Stimulated activated naive CD8-positive, alpha-beta T cell treated with anti-CD3 and anti-CD28 coated beads, Interleukin-15, Interleukin-2, amounts not matched to agents 100 ng/mL and 50 ng/mL, for 24 hours (primary cell): Measurements from ENCODE around the gene NEK4.

Experiments used
- H3K27ac Mint-ChIP-seq: one replicate; pipeline ENCODE4 v1.8.0; 2021; ENCODE audit warnings: mild to moderate bottlenecking, mixed read lengths
- H3K27me3 Mint-ChIP-seq: one replicate; pipeline ENCODE4 v1.8.0; 2021; ENCODE audit warnings: mixed read lengths
- H3K36me3 Mint-ChIP-seq: one replicate; pipeline ENCODE4 v1.8.0; 2021; ENCODE audit warnings: low read depth, mixed read lengths
- H3K4me1 Mint-ChIP-seq: one replicate; pipeline ENCODE4 v1.8.0; 2021; ENCODE audit warnings: low read depth, mixed read lengths
- H3K4me3 Mint-ChIP-seq: one replicate; pipeline ENCODE4 v1.8.0; 2021; ENCODE audit warnings: mild to moderate bottlenecking, mixed read lengths
- H3K9me3 Mint-ChIP-seq: one replicate; pipeline ENCODE4 v1.8.0; 2021; ENCODE audit warnings: mixed read lengths

Gene NEK4

DNA sequence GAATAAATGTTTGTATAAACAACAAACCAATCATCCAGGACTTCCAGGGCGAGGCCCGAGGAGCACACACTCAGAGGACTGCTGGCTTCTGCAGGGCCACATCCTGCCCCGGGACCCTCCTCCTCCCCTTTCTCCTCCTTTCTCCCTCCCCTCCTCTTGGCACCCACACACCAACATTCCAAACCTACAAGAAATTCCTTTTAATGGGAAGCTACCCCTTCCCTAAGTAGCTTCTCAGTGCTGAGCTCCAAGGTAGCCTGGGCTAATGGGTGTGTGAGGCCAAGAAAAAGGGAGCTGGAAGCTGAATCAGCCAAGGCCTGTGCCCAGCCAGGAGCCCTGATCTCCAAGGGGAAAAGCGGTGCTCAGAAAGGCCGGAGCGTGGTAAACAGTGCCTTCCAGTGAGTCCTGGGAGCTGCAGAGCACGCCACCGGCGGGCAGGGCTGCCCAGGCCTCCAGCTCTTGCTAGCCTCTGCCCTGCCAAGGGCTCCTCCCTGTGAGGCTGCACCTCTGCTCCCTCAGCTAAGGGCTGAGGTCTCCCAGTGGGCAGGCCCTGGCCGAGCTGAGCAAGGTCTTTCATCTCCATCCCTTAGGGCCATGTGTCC is 27.7 kb upstream of the NEK4 start:
- H3K4me1 Mint-ChIP-seq: no peaks in the 10 kb centered on the region
- no peaks in the 10 kb centered on the region for H3K36me3 Mint-ChIP-seq
- no peaks in the 10 kb centered on the region for H3K27me3 Mint-ChIP-seq
- H3K27ac Mint-ChIP-seq: no peak overlapping the region
- no peak overlapping the region for H3K4me3 Mint-ChIP-seq
- no peaks in the 10 kb centered on the region for H3K9me3 Mint-ChIP-seq

DNA sequence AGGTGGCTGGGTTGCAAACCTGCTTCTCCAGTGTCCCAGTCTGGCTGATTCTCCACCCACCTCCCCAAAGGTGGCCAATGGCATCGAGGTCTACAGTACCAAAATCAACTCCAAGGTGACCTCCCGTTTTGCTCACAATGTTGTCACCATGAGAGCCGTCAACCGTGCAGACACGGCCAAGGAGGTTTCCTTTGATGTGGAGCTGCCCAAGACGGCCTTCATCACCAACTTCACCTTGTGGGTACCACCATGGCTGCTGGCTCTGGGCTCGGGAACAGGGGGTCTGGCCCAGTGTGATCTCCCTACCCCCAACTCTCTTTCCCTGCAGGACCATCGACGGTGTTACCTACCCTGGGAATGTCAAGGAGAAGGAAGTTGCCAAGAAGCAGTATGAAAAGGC is 25.7 kb upstream of the NEK4 start:
- Mint-ChIP-seq H3K27me3 (no peaks in the 10 kb centered on the region), H3K4me3 (no peak overlapping the region), H3K27ac (no peak overlapping the region), H3K36me3 (no peaks in the 10 kb centered on the region), H3K4me1 (no peaks in the 10 kb centered on the region), H3K9me3 (no peaks in the 10 kb centered on the region)

DNA sequence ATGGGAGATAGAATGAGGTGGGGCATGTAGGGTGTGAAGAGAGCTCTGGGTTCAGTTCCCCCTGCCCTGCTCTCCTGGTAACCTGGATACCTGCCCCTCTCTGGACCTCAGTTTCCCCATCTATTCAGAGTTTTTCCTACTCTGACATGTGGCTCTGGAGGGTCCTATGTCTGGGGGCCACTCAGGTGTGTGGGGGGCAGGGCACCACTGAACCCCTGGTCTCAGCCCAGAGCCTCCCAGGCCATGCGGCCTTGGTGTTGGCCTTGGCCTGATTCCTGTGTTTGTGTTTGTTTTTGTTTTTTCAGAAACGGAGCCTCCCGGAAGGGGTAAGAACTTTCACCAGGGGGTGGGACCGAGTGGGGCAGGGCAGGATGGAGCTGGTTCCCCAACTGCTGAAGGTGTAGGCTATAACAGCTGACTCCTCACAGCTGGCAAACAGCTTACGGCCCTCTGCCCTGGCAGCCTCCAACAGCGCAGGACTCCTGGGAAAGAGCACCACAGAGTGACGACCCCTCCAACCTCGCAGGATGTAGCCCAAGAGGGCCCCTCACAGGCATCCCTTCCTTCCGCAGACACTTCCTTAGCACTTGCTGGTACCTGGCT is 24.7 kb upstream of the NEK4 start:
- Mint-ChIP-seq H3K27me3 (no peaks in the 10 kb centered on the region), H3K4me3 (no peak overlapping the region), H3K27ac (no peak overlapping the region), H3K9me3 (no peaks in the 10 kb centered on the region), H3K36me3 (no peaks in the 10 kb centered on the region), H3K4me1 (no peaks in the 10 kb centered on the region)

DNA sequence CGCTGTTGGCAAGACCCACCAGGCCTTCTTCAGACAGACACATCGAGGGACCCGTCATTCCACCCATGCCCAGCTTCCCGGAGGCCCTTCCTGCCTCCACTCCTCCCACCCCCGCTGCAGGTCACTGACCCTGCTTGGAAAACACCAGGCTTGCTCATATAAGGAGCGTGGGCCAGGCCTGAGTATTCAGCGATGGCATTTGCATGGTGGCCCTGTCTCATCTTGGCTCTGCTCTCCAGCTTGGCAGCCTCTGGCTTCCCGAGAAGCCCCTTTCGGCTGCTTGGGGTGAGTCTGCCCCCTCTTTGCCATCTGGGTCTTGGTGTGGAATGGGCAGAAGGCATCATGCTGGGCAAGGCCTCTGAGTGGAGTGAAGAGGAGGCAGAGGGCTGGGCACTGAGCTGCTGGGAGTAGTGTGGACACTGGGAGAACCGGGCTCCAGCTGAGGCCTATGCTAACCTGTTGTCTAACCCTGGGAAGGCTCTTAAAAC is 23.9 kb upstream of the NEK4 start, which contains the start of gene ITIH3:
ITIH3 (plus strand) TSS at position 185 of the 488 bp plus-strand sequence; CDS start at position 193, 8 bp downstream.
- Mint-ChIP-seq H3K4me1 (no peaks in the 10 kb centered on the region), H3K27ac (no peak within 1 kb of the TSS), H3K36me3 (no peaks in the 10 kb centered on the region), H3K27me3 (no peaks in the 10 kb centered on the region), H3K4me3 (no peak within 1 kb of the TSS), H3K9me3 (no peaks in the 10 kb centered on the region)

DNA sequence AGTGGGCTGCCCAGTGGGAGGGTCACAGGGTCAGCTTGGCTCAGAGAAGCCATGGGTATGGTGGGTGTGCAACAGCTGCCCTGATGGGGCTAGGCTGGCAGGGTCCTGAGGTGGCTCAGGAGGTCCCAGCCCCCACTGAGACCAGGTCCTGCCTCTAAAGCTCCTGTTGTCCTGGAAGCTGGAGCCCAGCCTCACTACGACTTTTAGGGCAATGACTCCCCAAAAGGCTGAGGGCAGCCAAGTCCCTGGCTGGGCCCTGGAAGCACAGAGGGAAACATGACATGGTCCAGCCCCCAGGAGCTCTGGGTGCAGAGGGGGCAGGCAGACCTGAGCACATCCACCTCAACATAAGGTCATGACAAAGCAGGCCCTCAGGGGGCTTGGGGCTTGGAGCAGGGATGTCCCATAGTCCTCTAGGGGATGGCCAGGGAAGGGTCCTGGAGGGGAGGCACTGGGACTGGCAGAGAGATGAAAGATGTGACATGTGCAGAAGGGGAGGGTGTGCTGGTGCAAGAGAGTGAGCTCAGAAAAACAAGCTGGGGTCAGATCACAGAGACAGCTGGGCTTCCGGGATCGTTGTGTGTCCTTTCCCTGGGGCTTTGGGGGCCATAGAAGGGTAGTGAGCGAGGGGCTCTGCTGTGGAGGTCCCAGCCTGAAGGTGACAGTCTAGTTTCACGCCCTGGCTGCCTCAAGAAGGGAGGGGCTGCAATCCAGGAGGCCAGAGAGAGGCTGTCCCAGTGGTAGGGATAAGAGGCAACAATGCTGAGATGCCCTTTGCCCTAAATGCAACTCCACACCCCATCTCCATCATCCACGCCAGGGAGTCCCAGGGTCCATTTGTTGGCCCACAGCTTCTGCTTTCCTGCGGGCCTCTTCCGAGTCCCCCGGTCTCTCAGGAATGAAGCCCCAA is 23.2 kb upstream of the NEK4 start:
- H3K4me3 Mint-ChIP-seq: no peak overlapping the region
- no peaks in the 10 kb centered on the region for H3K36me3 Mint-ChIP-seq
- H3K4me1 Mint-ChIP-seq: no peaks in the 10 kb centered on the region
- no peaks in the 10 kb centered on the region for H3K27me3 Mint-ChIP-seq
- H3K27ac Mint-ChIP-seq: no peak overlapping the region
- no peaks in the 10 kb centered on the region for H3K9me3 Mint-ChIP-seq

DNA sequence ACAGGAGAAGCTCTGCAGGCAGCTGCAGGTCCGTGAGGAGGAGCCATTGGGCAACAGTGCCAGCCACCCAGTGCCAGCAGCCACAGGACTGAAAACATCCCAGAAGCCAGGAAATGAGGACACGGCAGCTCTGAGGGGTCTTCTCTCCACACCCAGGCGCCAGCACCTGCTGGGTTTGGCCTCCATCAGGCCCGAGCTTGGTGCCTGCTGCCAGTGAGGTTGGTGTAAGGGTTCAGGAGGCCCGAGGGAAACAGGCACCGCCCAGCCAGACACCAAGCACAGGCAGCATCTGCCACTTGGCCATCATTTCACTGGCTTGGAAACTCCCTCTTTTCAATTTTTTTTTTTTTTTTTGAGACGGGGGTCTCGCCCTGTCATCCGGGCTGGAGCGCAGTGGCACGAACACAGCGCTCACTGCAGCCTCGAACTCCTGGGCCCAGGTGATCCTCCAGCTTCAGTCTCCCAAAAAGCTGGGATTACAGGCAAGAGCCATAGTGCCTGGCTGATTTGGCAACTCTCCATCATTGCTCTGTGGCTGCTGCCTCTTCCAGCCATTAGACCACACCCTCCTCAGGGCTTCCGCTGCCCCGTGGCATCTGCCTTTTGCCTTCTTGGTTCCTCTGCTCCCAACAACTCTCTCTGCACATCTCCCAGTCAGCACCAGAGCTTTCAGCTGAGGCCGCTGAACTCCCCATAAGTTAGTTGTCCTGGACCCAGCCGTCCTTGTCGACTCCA is 22.4 kb upstream of the NEK4 start:
- Mint-ChIP-seq H3K36me3 (no peaks in the 10 kb centered on the region), H3K27me3 (no peaks in the 10 kb centered on the region), H3K27ac (no peak overlapping the region), H3K4me1 (no peaks in the 10 kb centered on the region), H3K9me3 (no peaks in the 10 kb centered on the region), H3K4me3 (no peak overlapping the region)

DNA sequence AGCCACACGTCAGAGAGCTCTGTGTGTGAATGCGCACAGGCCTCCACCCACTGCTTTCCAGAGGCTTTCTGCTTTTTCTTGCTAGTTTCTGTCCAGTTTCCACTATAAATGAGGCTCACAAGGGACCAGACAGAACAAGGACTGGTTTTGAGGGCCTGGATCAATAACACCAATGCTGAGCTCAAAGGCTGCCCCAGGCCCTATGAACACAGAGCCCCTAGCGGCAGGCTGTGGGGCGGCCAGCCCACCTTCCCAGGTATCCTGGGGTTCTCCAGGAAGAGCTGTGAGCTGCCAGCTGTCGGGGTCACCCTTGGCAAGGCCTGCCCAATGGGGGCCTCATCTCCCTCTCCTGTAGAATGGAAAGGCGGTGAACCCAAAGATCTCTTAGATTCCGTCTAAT is 21.7 kb upstream of the NEK4 start:
- H3K4me1 Mint-ChIP-seq: no peaks in the 10 kb centered on the region
- no peak overlapping the region for H3K4me3 Mint-ChIP-seq
- H3K36me3 Mint-ChIP-seq: no peaks in the 10 kb centered on the region
- no peak overlapping the region for H3K27ac Mint-ChIP-seq
- H3K9me3 Mint-ChIP-seq: no peaks in the 10 kb centered on the region
- no peaks in the 10 kb centered on the region for H3K27me3 Mint-ChIP-seq

DNA sequence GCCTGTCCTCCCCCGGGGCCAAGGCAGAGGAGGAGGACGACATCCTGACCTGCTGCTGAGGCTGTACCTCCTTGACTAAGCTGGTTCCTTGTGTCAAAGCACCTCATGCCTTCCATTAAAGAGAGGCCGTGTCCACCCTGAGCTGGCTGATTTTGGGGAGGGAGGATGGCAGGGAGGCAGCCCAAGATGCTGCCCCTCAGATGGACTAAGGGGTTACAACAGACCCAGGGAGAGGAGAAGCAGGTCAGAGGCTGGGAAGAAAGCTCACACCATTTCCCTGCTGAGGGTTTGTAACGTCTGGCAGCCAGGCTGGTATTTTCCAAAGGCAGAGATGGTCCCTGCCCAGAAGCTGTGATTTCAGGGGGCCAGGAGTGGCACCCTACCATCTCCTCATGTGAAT is 21.2 kb upstream of the NEK4 start:
- Mint-ChIP-seq H3K27ac (no peak overlapping the region), H3K36me3 (no peaks in the 10 kb centered on the region), H3K9me3 (no peaks in the 10 kb centered on the region), H3K4me1 (no peaks in the 10 kb centered on the region), H3K27me3 (no peaks in the 10 kb centered on the region), H3K4me3 (no peak overlapping the region)

DNA sequence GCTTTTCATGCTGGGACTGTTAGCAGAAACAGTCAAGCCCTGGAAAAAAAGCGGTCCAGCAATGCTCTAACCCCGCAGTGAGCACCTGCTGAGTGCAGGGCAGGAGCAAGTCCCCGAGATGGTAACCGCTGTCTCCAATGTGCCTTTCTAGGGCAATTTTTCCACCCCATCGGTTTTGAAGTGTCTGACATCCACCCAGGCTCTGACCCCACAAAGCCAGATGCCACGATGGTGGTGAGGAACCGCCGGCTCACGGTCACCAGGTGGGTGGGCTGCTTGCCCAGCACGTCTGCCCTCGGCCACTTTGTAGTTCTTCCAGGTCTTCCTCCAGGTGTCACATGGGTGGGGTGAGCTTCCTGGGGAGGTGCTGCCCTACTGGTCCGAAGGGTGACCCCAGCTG is 20.6 kb upstream of the NEK4 start:
- Mint-ChIP-seq H3K27me3 (no peaks in the 10 kb centered on the region), H3K27ac (no peak overlapping the region), H3K9me3 (no peaks in the 10 kb centered on the region), H3K36me3 (no peaks in the 10 kb centered on the region), H3K4me1 (no peaks in the 10 kb centered on the region), H3K4me3 (no peak overlapping the region)

DNA sequence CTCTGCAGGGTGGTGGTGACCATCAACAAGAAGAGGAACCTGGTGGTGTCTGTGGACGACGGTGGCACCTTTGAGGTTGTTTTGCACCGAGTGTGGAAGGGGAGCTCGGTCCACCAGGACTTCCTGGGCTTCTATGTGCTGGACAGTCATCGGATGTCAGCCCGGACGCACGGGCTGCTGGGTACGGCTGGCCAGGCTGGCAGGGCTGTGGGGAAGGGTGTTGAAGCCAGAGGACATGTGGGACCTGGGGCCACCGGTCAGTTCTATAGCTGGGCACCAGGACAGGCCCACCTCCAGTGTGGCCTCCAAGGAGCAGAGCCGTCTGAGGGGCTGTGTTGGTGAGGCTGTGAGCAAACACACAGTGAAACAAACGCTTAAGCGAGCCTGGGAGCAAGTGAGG is 20.0 kb upstream of the NEK4 start:
- Mint-ChIP-seq H3K27me3 (no peaks in the 10 kb centered on the region), H3K9me3 (no peaks in the 10 kb centered on the region), H3K36me3 (no peaks in the 10 kb centered on the region), H3K4me1 (no peaks in the 10 kb centered on the region), H3K27ac (no peak overlapping the region), H3K4me3 (no peak overlapping the region)

DNA sequence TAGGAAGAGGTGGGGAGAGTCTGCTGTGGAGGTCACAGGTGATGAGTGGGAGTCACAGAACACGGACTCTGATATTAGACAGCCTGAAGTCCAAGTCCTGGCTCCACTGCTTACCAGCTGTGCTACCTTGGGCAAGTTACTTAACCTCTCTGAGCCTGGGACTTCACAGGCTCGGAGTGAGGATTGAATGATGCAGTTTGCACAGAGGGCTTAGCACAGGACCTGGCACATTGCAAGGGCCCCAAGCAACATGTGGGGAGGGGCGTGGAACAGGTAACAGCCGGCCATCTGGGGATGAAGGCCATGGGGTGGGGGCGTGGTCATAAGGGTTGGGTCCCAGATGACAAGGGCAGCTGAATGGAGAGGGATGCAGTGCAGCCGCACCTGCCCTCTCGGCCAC is 19.6 kb upstream of the NEK4 start:
- Mint-ChIP-seq H3K9me3 (no peaks in the 10 kb centered on the region), H3K27me3 (no peaks in the 10 kb centered on the region), H3K36me3 (no peaks in the 10 kb centered on the region), H3K27ac (no peak overlapping the region), H3K4me1 (no peaks in the 10 kb centered on the region), H3K4me3 (no peak overlapping the region)

DNA sequence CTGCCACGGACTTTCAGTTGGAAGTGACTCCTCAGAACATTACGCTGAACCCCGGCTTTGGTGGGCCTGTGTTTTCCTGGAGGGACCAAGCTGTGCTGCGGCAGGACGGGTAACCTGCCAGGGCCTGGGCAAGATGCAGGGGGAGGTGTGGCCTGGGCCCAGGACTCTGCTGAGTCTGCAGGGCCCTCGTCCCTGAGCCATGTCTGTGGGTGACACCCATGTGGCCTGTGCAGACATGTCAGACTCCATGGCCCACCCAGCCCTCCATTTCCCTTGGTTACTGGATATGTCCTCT is 19.0 kb upstream of the NEK4 start:
- Mint-ChIP-seq H3K9me3 (no peaks in the 10 kb centered on the region), H3K27ac (no peak overlapping the region), H3K4me3 (no peak overlapping the region), H3K4me1 (no peaks in the 10 kb centered on the region), H3K27me3 (no peaks in the 10 kb centered on the region), H3K36me3 (no peaks in the 10 kb centered on the region)

DNA sequence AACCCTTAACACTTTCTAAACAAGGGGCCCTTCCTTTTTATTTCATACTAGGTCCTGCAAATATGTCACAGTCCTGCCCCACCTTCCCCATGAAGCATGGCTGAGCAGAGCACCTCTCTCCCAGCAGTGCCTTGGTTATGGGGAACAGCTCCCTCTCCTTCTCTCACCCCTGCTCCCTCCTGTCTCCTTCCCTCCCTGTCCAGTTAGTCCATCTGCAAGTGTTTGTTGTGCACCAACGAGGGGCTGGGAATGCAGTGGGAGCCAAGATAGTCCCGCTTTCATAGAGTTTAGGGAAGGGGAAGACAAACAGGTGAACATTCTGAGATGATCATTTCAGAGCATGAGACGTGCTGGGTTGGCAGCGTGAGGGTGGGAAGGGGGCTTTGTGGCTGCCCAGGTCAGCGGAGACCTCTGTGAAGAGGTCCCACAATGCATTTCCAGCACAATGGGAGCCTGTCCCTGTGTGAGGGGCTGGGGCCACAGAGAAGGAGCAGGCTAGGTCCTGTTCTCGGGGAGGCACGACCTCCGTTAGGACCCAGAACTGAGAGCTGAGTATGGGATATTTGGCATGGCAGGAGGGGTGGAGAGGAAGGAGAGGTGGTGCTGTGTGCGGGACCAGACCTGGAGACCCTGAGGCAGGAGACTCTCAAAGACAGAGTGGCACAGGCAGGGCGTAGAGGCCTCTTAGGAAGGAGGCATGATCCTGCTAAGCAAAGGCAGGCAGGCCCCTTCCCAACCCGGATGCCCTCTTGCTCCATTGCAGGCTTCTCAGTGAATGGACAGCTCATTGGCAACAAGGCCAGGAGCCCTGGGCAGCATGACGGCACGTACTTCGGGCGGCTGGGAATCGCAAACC is 18.4 kb upstream of the NEK4 start:
- no peaks in the 10 kb centered on the region for H3K36me3 Mint-ChIP-seq
- H3K9me3 Mint-ChIP-seq: no peaks in the 10 kb centered on the region
- H3K27me3 Mint-ChIP-seq: no peaks in the 10 kb centered on the region
- no peaks in the 10 kb centered on the region for H3K4me1 Mint-ChIP-seq
- no peak overlapping the region for H3K27ac Mint-ChIP-seq
- no peak overlapping the region for H3K4me3 Mint-ChIP-seq
